ENCODE measurements around the gene CXCL8. TPM values are rescaled to one million over a fixed set of nuclear protein-coding genes. Genes with fewer than 3 reads are reported as not detected.

CXCL8 gene
- total and polyA plus RNA-seq, 9 of the 15 experiments (the other 6 are each of a cell fraction or from before 2014, with no cell fraction given), result 1.6 to 7.7 (median 3.3) TPM

- no peak overlapping the region for H3K27ac ChIP-seq (ENCODE audit: extremely low read depth, low read depth, low read length)
- H3K36me3 ChIP-seq (ENCODE audit: control insufficient read depth, insufficient read depth, low read length), result no peaks in the 10 kb centered on the region
- H3K9me3 ChIP-seq (replicated peaks; ENCODE audit: control insufficient read depth, insufficient read depth, low read depth, low read length), result no peaks in the 10 kb centered on the region
- H4K20me1 ChIP-seq (replicated peaks; ENCODE audit: control insufficient read depth, insufficient read depth, low read length), result no peaks in the 10 kb centered on the region
- BruUV-seq (replicated peaks), result no TSS peak
- intact Hi-C loops (cut with micrococcal nuclease) (no loop called here), in situ Hi-C loops (cut with MboI) (no loop called here)
- peaks cover 0 to 24% of the 10 kb centered on the region in 2 experiments; a peak in 4 of 5 replicates for H3K4me1 ChIP-seq (replicated peaks in 1 of 2; ENCODE audit: control insufficient read depth in 2 of 2, insufficient read depth in 2 of 2, low read length in 2 of 2)
- no peaks in the 10 kb centered on the region for H3K27me3 ChIP-seq (ENCODE audit: control insufficient read depth in 2 of 2, insufficient read depth in 2 of 2, low read length in 2 of 2)
- peak overlapping the region; percentile 66 for H2AFZ ChIP-seq (ENCODE audit: low read depth, low read length)
- H3K79me2 ChIP-seq (ENCODE audit: control insufficient read depth, insufficient read depth, low read length), result no peaks in the 10 kb centered on the region
- DNase-seq (ENCODE audit: extremely low read depth in 1 of 4, low spot score in 3 of 4) (no peak), ATAC-seq (no peak), FAIRE-seq (no peak)
- no peak overlapping the region for H3K4me3 ChIP-seq
- ChIA-PET CTCF (ENCODE audit: low intra/inter-chr PET ratio) (no interaction called here), POLR2A (no interaction called here)
- H3K4me2 ChIP-seq (ENCODE audit: insufficient read depth, low read length), result no peak overlapping the region
- H3K9ac ChIP-seq (ENCODE audit: insufficient read depth in 1 of 2, low read depth in 2 of 2, low read length in 2 of 2), result no peak overlapping the region
- no peaks in the 10 kb centered on the region for H3K9me1 ChIP-seq (ENCODE audit: control insufficient read depth, insufficient read depth, low read length)
- 49% methylated on average over 7 of the region's 8 CpGs for WGBS (ENCODE audit: insufficient coverage, low coverage, missing lambda C conversion rate)
- 0 out of 2 replicates have a peak, but pooled peaks have one; percentile 33 for TF ChIP-seq ZBTB40 (IDR thresholded peaks at IDR 0.05)
- no peak for TF ChIP-seq ZBTB40 (CRISPR knock-in tag; IDR thresholded peaks at IDR 0.05)
- TF ChIP-seq BACH1 (tag; IDR thresholded peaks at IDR 0.05), result peak; percentile 20; the same call in 1 of the 2 replicates
- peak; percentile 54 to 88; a peak in 3 of 4 replicates for TF ChIP-seq ETV6 (IDR thresholded peaks at IDR 0.05; ENCODE audit: borderline replicate concordance in 1 of 2, low read depth in 2 of 2, low read length in 1 of 2)
- TF ChIP-seq ETV6 (CRISPR knock-in tag; IDR thresholded peaks at IDR 0.05; ENCODE audit: borderline replicate concordance), result no peak
- TF ChIP-seq MCM2 (IDR thresholded peaks at IDR 0.05; ENCODE audit: low read depth), result no peak
- TF ChIP-seq CEBPB (tag; IDR thresholded peaks at IDR 0.05), result 0 out of 2 replicates have a peak, but pooled peaks have one; percentile 51
- peak in 1 of 3 experiments; percentile 33; a peak in 1 of 6 replicates for TF ChIP-seq ZBTB11 (CRISPR knock-in tag; IDR thresholded peaks at IDR 0.05)
- TF ChIP-seq PHTF2 (CRISPR knock-in tag; IDR thresholded peaks at IDR 0.05), result no peak
Observed at GRCh38 chr4:73731968-73732610, 8.3 kb upstream of the CXCL8 start.
